WERI-Rb-1 (cell line): ENCODE results near the gene ABCF3.
A peak's percentile ranks its signal among the peaks of the same experiment; 100 is the strongest.

ENCODE experiments used
- DNase-seq: peaks from one replicate; pipeline ENCODE4 v3.0.0-alpha.2; 2020
- H3K27ac ChIP-seq: fragments of 250-450 bp; sonication (Bioruptor Pico); 2 replicates; pipeline ENCODE4 v1.5.1; 2020; ENCODE audit warnings: mild to moderate bottlenecking, moderate library complexity
- H3K27me3 ChIP-seq: fragments of 250-450 bp; sonication (Bioruptor Pico); 2 replicates; pipeline ENCODE4 v1.5.1; 2021; ENCODE audit warnings: mild to moderate bottlenecking, low read depth, moderate library complexity; ENCODE audit not compliant: insufficient read depth, severe bottlenecking
- H3K36me3 ChIP-seq: fragments of 250-450 bp; sonication (Bioruptor Pico); 2 replicates; pipeline ENCODE4 v1.5.1; 2020; ENCODE audit warnings: mild to moderate bottlenecking, moderate library complexity
- H3K4me3 ChIP-seq: 2 replicates; pipeline ENCODE4 v1.5.1; 2011; ENCODE audit warnings: low read depth, mild to moderate bottlenecking, control low read depth, low read length
- H3K9me3 ChIP-seq: fragments of 250-450 bp; sonication (Bioruptor Pico); 2 replicates; pipeline ENCODE4 v1.5.1; 2021; ENCODE audit warnings: mild to moderate bottlenecking, moderate library complexity; ENCODE audit not compliant: severe bottlenecking
- TF ChIP-seq, protein P1 (sequence below): IDR thresholded peaks from 2 replicates; pipeline ENCODE4 v1.5.1; 2011; ENCODE audit warnings: low read depth, mild to moderate bottlenecking, control low read depth, inconsistent platforms, low read length

ABCF3 gene

DNA sequence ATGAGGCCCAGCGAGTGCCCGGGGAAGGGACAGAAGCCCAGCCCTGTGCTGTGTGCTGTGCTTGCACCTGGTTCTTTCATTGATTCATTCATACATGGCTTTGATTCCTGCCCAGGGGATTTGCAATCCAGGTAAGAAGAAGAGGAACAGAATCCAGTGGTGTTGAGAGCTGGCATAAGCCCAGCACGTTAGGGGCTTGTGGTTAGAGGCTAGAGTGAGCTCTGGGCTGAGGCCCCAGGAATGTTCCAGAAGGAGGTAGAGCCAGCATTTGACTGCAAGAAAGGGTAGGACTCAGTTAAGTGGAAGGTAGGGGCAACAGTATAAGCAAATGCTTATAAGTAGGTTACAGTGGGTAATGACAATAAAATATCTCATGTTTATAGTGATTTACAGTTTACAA lies 45.7 kb downstream of the ABCF3 start:
- H3K27ac ChIP-seq = no peak overlapping the region
- TF ChIP-seq, protein P1, sequence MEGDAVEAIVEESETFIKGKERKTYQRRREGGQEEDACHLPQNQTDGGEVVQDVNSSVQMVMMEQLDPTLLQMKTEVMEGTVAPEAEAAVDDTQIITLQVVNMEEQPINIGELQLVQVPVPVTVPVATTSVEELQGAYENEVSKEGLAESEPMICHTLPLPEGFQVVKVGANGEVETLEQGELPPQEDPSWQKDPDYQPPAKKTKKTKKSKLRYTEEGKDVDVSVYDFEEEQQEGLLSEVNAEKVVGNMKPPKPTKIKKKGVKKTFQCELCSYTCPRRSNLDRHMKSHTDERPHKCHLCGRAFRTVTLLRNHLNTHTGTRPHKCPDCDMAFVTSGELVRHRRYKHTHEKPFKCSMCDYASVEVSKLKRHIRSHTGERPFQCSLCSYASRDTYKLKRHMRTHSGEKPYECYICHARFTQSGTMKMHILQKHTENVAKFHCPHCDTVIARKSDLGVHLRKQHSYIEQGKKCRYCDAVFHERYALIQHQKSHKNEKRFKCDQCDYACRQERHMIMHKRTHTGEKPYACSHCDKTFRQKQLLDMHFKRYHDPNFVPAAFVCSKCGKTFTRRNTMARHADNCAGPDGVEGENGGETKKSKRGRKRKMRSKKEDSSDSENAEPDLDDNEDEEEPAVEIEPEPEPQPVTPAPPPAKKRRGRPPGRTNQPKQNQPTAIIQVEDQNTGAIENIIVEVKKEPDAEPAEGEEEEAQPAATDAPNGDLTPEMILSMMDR = no peak
- no peak overlapping the region for H3K4me3 ChIP-seq
- no peak for DNase-seq
- H3K27me3 ChIP-seq = peaks cover 4% of the 10 kb centered on the region
- no peaks in the 10 kb centered on the region for H3K36me3 ChIP-seq
- H3K9me3 ChIP-seq = no peaks in the 10 kb centered on the region

- TF ChIP-seq, protein P1 = no peak
- no peak overlapping the region for H3K4me3 ChIP-seq
- no peak for DNase-seq
- H3K27me3 ChIP-seq = peaks cover 4% of the 10 kb centered on the region
- no peaks in the 10 kb centered on the region for H3K9me3 ChIP-seq
- no peak overlapping the region for H3K27ac ChIP-seq
- no peaks in the 10 kb centered on the region for H3K36me3 ChIP-seq
Measured at GRCh38 chr3:184233127-184233843, 47.3 kb downstream of the ABCF3 start.

GRCh38 chr3:184234224-184234623 lies 48.2 kb downstream of the ABCF3 start:
- peak; percentile 71 for DNase-seq
- Histone ChIP-seq H3K36me3 (no peaks in the 10 kb centered on the region), H3K27ac (peak overlapping the region; percentile 68), H3K9me3 (no peaks in the 10 kb centered on the region), H3K27me3 (peaks cover 4% of the 10 kb centered on the region), H3K4me3 (no peak overlapping the region)
- TF ChIP-seq, protein P1 = peak; percentile 27; the same call in 1 of the 2 replicates

- H3K36me3 ChIP-seq = no peaks in the 10 kb centered on the region
- DNase-seq = no peak
- no peak overlapping the region for H3K4me3 ChIP-seq
- no peaks in the 10 kb centered on the region for H3K9me3 ChIP-seq
- H3K27me3 ChIP-seq = peaks cover 4% of the 10 kb centered on the region
- peak overlapping the region; percentile 68 for H3K27ac ChIP-seq
- TF ChIP-seq, protein P1 = no peak
Measured at GRCh38 chr3:184234671-184235380, 48.8 kb downstream of the ABCF3 start.

GRCh38 chr3:184235381-184236032 lies 49.5 kb downstream of the ABCF3 start:
- Histone ChIP-seq H3K9me3 (no peaks in the 10 kb centered on the region), H3K4me3 (no peak overlapping the region), H3K36me3 (no peaks in the 10 kb centered on the region), H3K27ac (peak overlapping the region; percentile 68), H3K27me3 (peaks cover 4% of the 10 kb centered on the region)
- peak; percentile 64 for DNase-seq
- TF ChIP-seq, protein P1 = no peak
